Activated T-cell treated with anti-CD3 and anti-CD28 coated beads, Interleukin-2, amount 50 U/mL, for 24 hours (primary cell): ENCODE results near the gene AHRR.

Source experiments
- DNase-seq: peaks from one replicate; pipeline ENCODE4 v3.0.0-alpha.2; 2020
- H3K27ac Mint-ChIP-seq: 2 replicates; pipeline ENCODE4 v1.8.0; 2020; ENCODE audit warnings: mild to moderate bottlenecking, mixed read lengths
- H3K27me3 Mint-ChIP-seq: 2 replicates; pipeline ENCODE4 v1.8.0; 2020; ENCODE audit warnings: mixed read lengths
- H3K36me3 Mint-ChIP-seq: 2 replicates; pipeline ENCODE4 v1.8.0; 2020; ENCODE audit warnings: low read depth, mixed read lengths
- H3K4me1 Mint-ChIP-seq: 2 replicates; pipeline ENCODE4 v1.8.0; 2020; ENCODE audit warnings: low read depth, mixed read lengths
- H3K4me3 Mint-ChIP-seq: 2 replicates; pipeline ENCODE4 v1.8.0; 2020; ENCODE audit warnings: mild to moderate bottlenecking, moderate library complexity, mixed read lengths
- H3K9me3 Mint-ChIP-seq: 2 replicates; pipeline ENCODE4 v1.8.0; 2020; ENCODE audit warnings: mixed read lengths

AHRR gene

GRCh38 chr5:456351-457194 is 135.1 kb downstream of the AHRR start:
- Mint-ChIP-seq H3K27me3 (no peaks in the 10 kb centered on the region), H3K36me3 (peaks cover 99% of the 10 kb centered on the region), H3K4me3 (no peak overlapping the region), H3K27ac (peak overlapping the region; percentile 44), H3K9me3 (peaks cover 12% of the 10 kb centered on the region), H3K4me1 (peaks cover 75% of the 10 kb centered on the region)
- peak; percentile 21 for DNase-seq

DNA sequence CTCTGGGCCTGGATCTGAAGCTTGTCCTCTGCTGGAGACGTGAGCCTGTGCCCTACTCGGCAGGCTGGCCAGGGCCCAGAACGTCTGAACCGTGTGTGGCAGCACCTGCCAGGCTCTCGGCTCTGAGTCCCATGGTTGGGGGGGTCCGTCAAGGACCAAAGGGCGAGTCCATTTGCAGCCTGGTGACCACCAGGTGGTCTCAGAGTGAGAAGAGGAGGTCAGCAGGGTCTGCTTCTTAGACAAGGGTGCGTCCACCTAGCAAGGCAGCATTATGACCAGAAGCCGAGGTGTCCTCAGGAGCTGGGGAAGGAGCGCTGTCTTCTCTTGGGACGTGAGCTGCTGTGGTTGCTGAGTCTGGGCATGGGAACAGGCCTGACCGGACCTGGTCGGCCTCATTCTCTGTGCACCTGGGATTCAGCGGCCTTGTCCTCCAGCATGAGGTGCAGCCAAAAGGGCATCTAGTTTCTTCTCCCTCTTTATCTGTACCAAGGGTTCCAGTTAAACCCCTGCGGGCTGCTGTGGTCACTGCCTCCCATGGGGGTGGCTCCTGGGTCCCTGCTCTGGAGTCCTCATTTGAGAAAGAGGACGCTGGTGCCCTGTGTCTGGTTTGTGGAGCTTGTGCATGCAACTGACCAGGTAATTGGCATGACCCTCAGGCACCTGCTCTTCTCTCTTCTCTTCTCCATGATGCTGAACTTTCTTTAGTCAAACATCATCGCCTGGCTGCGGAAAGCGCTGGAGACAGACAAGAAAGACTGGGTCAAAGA is 135.9 kb downstream of the AHRR start:
- peaks cover 78% of the 10 kb centered on the region for H3K4me1 Mint-ChIP-seq
- peak; percentile 29 for DNase-seq
- peak overlapping the region; percentile 97 for H3K27ac Mint-ChIP-seq
- H3K4me3 Mint-ChIP-seq, result no peak overlapping the region
- peaks cover 99% of the 10 kb centered on the region for H3K36me3 Mint-ChIP-seq
- H3K9me3 Mint-ChIP-seq, result peaks cover 4% of the 10 kb centered on the region
- no peaks in the 10 kb centered on the region for H3K27me3 Mint-ChIP-seq

GRCh38 chr5:458547-459353 is 137.2 kb downstream of the AHRR start:
- H3K4me1 Mint-ChIP-seq, result peaks cover 76% of the 10 kb centered on the region
- DNase-seq, result peak; percentile 83
- peak overlapping the region; percentile 97 for H3K27ac Mint-ChIP-seq
- H3K36me3 Mint-ChIP-seq, result peaks cover 99% of the 10 kb centered on the region
- no peaks in the 10 kb centered on the region for H3K27me3 Mint-ChIP-seq
- H3K4me3 Mint-ChIP-seq, result peak overlapping the region; percentile 68
- H3K9me3 Mint-ChIP-seq, result no peaks in the 10 kb centered on the region

- Mint-ChIP-seq H3K4me1 (peaks cover 78% of the 10 kb centered on the region), H3K27me3 (no peaks in the 10 kb centered on the region), H3K36me3 (peaks cover 99% of the 10 kb centered on the region), H3K4me3 (peak overlapping the region; percentile 68), H3K27ac (peak overlapping the region; percentile 97), H3K9me3 (no peaks in the 10 kb centered on the region)
- peak; percentile 25 for DNase-seq
These were observed 138.2 kb downstream of the AHRR start for GRCh38 chr5:459562-460272.

DNA sequence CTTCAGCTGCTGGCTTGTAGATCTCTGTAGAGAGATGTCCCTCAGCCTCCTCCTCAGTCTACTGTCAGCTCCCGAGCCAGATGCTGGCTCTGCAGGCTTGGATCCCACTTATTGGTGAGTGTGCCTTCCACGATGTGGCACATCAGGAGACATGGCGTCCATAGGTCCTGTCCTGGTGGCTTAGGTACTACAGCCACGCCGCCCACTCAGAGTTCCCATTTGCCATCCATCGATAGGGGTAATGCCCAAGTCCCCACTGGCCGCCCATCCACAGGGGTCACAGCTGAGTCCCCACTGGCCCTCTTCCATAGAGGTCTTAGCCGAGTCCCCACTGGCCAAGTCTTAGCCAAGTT is 138.7 kb downstream of the AHRR start:
- Mint-ChIP-seq H3K27ac (peak overlapping the region; percentile 97), H3K4me1 (peaks cover 75% of the 10 kb centered on the region), H3K4me3 (peak overlapping the region; percentile 53), H3K9me3 (no peaks in the 10 kb centered on the region), H3K36me3 (peaks cover 98% of the 10 kb centered on the region), H3K27me3 (no peaks in the 10 kb centered on the region)
- peak; percentile 29 for DNase-seq

DNA sequence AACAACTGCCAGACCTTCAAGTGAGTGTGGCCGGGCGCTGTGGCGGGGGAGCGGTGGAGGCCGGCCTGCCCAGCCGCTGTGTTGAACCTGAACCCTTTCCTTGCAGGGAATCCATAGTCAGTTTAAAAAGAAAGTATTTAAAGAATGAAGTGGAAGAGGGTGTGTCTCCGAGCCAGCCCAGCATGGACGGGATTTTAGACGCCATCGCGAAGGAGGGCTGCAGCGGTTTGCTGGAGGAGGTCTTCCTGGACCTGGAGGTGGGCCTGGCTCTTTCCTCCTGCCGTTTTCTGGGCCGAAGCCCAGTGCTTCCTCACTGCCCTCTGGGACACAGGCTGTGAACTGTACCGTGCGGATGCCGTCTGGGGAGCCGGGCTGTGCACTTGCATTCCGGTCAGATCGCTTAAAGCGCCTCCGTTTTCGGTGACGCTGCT is 140.6 kb downstream of the AHRR start:
- no peaks in the 10 kb centered on the region for H3K27me3 Mint-ChIP-seq
- H3K36me3 Mint-ChIP-seq, result peaks cover 99% of the 10 kb centered on the region
- H3K9me3 Mint-ChIP-seq, result no peaks in the 10 kb centered on the region
- DNase-seq, result peak; percentile 26
- peak overlapping the region; percentile 74 for H3K27ac Mint-ChIP-seq
- H3K4me1 Mint-ChIP-seq, result peaks cover 68% of the 10 kb centered on the region
- H3K4me3 Mint-ChIP-seq, result no peak overlapping the region

GRCh38 chr5:463301-463700 is 141.8 kb downstream of the AHRR start:
- DNase-seq, result peak; percentile 25
- peaks cover 88% of the 10 kb centered on the region for H3K36me3 Mint-ChIP-seq
- H3K9me3 Mint-ChIP-seq, result no peaks in the 10 kb centered on the region
- peaks cover 60% of the 10 kb centered on the region for H3K4me1 Mint-ChIP-seq
- H3K27ac Mint-ChIP-seq, result peak overlapping the region; percentile 84
- no peaks in the 10 kb centered on the region for H3K27me3 Mint-ChIP-seq
- H3K4me3 Mint-ChIP-seq, result no peak overlapping the region

DNA sequence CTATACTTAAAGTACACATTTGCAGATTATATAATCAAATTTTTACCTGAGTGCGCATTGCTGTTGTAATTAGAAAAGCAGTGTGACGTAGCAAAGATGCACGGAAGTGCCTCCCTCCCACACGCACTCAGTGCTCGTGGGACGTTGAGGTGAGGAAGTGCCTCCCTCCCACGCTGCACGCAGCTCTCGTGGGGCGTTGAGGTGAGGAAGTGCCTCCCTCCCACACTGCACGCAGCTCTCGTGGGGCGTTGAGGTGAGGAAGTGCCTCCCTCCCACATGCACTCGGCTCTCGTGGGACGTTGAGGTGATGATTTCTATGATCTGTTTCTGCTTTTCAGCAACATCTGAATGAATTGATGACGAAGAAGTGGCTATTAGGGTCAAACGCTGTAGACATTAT is 142.4 kb downstream of the AHRR start:
- peaks cover 88% of the 10 kb centered on the region for H3K36me3 Mint-ChIP-seq
- H3K4me1 Mint-ChIP-seq, result peaks cover 53% of the 10 kb centered on the region
- H3K27ac Mint-ChIP-seq, result peak overlapping the region; percentile 90
- H3K9me3 Mint-ChIP-seq, result no peaks in the 10 kb centered on the region
- DNase-seq, result peak; percentile 78
- H3K4me3 Mint-ChIP-seq, result peak overlapping the region; percentile 15
- H3K27me3 Mint-ChIP-seq, result no peaks in the 10 kb centered on the region

DNA sequence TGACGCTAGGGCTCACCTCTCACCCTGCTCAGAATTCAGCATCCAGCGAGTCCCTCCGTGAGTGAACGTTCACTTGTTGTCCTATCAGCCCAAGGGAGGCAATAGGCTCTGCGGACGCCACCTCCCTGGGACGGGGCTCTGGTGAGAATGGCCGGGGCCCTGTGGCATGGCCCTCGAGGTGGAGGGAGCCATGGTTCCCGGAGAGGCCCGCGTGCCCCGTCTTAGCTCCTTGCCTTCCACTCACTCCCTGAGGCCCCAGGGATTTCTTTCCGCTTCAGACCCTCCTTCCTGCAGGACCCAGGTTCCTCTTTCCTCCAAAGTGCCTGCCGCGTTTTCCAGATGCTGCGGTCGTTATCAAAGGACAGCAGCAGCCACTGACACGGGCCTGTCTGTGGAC is 142.9 kb downstream of the AHRR start:
- Mint-ChIP-seq H3K4me3 (peak overlapping the region; percentile 15), H3K36me3 (peaks cover 88% of the 10 kb centered on the region)

GRCh38 chr5:464843-465590 is 143.5 kb downstream of the AHRR start:
- Mint-ChIP-seq H3K4me3 (no peak overlapping the region), H3K9me3 (no peaks in the 10 kb centered on the region), H3K27me3 (no peaks in the 10 kb centered on the region), H3K4me1 (peaks cover 50% of the 10 kb centered on the region), H3K27ac (peak overlapping the region; percentile 90), H3K36me3 (peaks cover 88% of the 10 kb centered on the region)
- DNase-seq, result peak; percentile 26

More for the DNA sequence above, 142.9 kb downstream of the AHRR start:
- Mint-ChIP-seq H3K4me1 (peaks cover 50% of the 10 kb centered on the region), H3K9me3 (no peaks in the 10 kb centered on the region), H3K27ac (peak overlapping the region; percentile 90), H3K27me3 (no peaks in the 10 kb centered on the region)
- peak; percentile 38 for DNase-seq

DNA sequence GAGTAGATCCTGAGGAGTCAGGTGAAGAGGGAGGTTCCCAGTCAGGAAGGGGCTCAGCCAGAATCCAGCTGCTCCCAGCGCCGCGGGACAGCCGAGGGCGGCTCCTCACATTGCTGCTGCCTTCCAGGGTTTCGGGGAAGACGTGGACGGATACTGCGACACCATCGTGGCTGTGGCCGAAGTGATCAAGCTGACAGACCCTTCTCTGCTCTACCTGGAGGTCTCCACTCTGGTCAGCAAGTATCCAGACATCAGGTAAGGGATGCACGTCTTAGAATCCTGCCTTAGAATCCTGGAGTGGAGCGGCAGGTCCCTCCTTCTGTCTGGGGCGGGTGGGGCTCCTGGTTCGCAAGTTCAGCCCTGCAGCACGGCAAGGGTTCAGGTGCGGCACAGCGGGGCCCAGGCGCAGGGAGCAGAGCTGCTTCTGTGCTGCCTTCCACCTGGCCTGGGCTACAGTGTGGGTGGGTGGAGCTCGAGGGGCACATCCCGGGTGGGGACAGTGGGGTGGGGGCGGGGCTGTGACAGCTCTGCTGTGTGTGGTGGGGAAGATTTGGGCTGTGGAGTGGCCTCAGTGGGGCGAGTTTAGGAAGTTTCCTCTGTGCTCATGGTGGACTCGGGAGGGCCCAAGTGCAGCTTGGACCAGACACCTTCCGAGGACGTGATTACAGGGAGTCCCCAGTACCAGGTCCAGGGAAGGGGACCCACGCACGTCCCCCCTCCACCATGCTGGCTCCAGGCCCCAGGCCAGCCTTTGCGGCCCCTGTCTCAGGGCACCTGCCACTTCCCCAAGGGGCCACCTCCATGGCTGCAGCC is 144.3 kb downstream of the AHRR start:
- no peak overlapping the region for H3K4me3 Mint-ChIP-seq
- peaks cover 48% of the 10 kb centered on the region for H3K4me1 Mint-ChIP-seq
- H3K27ac Mint-ChIP-seq, result no peak overlapping the region

GRCh38 chr5:466661-467310 is 145.3 kb downstream of the AHRR start:
- H3K27me3 Mint-ChIP-seq, result no peaks in the 10 kb centered on the region
- peaks cover 55% of the 10 kb centered on the region for H3K4me1 Mint-ChIP-seq
- peak overlapping the region; percentile 55 for H3K27ac Mint-ChIP-seq
- no peaks in the 10 kb centered on the region for H3K9me3 Mint-ChIP-seq
- peaks cover 88% of the 10 kb centered on the region for H3K36me3 Mint-ChIP-seq
- H3K4me3 Mint-ChIP-seq, result no peak overlapping the region
- DNase-seq, result peak; percentile 26

More for the DNA sequence above, 144.3 kb downstream of the AHRR start:
- Mint-ChIP-seq H3K9me3 (no peaks in the 10 kb centered on the region), H3K36me3 (peaks cover 88% of the 10 kb centered on the region), H3K27me3 (no peaks in the 10 kb centered on the region)
- DNase-seq, result peak; percentile 25
